ENCODE data around the gene HERC2. TPM values are rescaled to one million over a fixed set of nuclear protein-coding genes. Genes with fewer than 3 reads are reported as not detected.
A peak's percentile ranks its signal among the peaks of the same experiment; 100 is the strongest.

HERC2 gene
- total RNA-seq, 1 donor from 2014 or later: 111 TPM

- TF ChIP-seq, protein P1, sequence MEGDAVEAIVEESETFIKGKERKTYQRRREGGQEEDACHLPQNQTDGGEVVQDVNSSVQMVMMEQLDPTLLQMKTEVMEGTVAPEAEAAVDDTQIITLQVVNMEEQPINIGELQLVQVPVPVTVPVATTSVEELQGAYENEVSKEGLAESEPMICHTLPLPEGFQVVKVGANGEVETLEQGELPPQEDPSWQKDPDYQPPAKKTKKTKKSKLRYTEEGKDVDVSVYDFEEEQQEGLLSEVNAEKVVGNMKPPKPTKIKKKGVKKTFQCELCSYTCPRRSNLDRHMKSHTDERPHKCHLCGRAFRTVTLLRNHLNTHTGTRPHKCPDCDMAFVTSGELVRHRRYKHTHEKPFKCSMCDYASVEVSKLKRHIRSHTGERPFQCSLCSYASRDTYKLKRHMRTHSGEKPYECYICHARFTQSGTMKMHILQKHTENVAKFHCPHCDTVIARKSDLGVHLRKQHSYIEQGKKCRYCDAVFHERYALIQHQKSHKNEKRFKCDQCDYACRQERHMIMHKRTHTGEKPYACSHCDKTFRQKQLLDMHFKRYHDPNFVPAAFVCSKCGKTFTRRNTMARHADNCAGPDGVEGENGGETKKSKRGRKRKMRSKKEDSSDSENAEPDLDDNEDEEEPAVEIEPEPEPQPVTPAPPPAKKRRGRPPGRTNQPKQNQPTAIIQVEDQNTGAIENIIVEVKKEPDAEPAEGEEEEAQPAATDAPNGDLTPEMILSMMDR (IDR thresholded peaks at IDR 0.05; ENCODE audit: partially characterized antibody, unreplicated experiment): no peak
- Mint-ChIP-seq H3K27ac (ENCODE audit: unreplicated experiment) (no peak overlapping the region), H3K4me1 (ENCODE audit: low read depth, unreplicated experiment) (peaks cover 31% of the 10 kb centered on the region), H3K36me3 (ENCODE audit: unreplicated experiment) (no peaks in the 10 kb centered on the region), H3K9me3 (ENCODE audit: unreplicated experiment) (peaks cover 25% of the 10 kb centered on the region), H3K4me3 (ENCODE audit: unreplicated experiment) (peak overlapping the region; percentile 94), H3K27me3 (ENCODE audit: unreplicated experiment) (peaks cover 31% of the 10 kb centered on the region)
- DNase-seq: peak; percentile 36
Observed at GRCh38 chr15:28096670-28097431, 225.1 kb downstream of the HERC2 start.

DNA sequence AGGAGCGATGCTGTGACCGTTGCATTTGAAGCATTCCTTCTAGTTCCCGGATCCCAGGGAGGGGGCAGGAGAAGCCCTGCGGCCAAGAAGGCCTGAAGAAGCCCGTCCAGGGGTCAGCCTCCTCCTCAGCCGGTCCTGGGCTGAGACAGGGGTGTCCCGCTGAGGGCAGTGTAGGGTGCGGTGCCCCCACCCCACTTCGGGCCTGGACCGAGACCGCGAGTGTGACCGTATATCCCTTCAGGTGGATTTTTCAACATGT lies 225.6 kb downstream of the HERC2 start:
- peak overlapping the region; percentile 94 for H3K4me3 Mint-ChIP-seq (ENCODE audit: unreplicated experiment)
- no peak for DNase-seq
- peaks cover 29% of the 10 kb centered on the region for H3K4me1 Mint-ChIP-seq (ENCODE audit: low read depth, unreplicated experiment)
- H3K36me3 Mint-ChIP-seq (ENCODE audit: unreplicated experiment): no peaks in the 10 kb centered on the region
- H3K27ac Mint-ChIP-seq (ENCODE audit: unreplicated experiment): no peak overlapping the region
- H3K9me3 Mint-ChIP-seq (ENCODE audit: unreplicated experiment): peaks cover 24% of the 10 kb centered on the region
- TF ChIP-seq, protein P1 (IDR thresholded peaks at IDR 0.05; ENCODE audit: partially characterized antibody, unreplicated experiment): no peak
- peaks cover 30% of the 10 kb centered on the region for H3K27me3 Mint-ChIP-seq (ENCODE audit: unreplicated experiment)

- Mint-ChIP-seq H3K9me3 (ENCODE audit: unreplicated experiment) (peaks cover 18% of the 10 kb centered on the region), H3K36me3 (ENCODE audit: unreplicated experiment) (no peaks in the 10 kb centered on the region), H3K4me3 (ENCODE audit: unreplicated experiment) (peak overlapping the region; percentile 94), H3K27me3 (ENCODE audit: unreplicated experiment) (peaks cover 24% of the 10 kb centered on the region), H3K27ac (ENCODE audit: unreplicated experiment) (no peak overlapping the region), H3K4me1 (ENCODE audit: low read depth, unreplicated experiment) (peaks cover 20% of the 10 kb centered on the region)
- DNase-seq: peak; percentile 50
- TF ChIP-seq, protein P1 (IDR thresholded peaks at IDR 0.05; ENCODE audit: partially characterized antibody, unreplicated experiment): no peak
Observed at GRCh38 chr15:28094732-28095521, 227.1 kb downstream of the HERC2 start.

DNA sequence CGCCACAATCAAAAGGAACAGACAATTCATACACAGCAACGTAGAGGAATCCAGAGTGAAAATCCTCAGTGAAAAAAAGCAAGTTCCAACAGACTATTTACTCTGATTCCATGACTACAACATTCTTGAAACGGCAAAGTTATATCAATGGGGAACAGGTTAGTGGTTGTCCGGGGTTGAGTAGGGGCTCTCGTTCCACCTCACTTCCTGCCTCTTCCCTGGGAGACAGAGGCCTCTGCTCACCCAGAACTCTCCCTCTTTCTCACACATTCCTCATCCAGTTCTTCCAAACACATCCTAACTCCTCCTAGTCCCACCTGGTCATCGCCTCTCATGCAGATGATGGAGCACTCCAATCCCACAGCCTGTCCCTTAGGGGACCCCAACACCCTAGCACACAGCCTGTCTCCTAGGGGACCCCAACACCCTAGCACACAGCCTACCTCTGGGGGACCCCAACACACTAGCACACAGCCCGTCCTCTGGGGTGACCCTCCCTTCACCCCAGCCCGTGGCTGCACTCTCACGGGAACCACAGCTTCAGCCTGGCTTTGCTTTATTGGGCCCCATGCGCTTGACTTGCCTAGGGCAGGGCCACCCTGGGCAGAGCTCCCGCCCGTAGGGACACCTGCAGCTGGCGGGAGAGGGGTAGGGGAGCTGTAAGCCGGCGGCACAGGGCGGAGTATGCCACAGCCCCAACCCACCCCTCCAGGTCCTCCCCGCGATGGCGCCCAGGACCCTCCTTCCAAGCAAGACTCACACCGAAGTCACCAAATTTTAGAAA lies 228.0 kb downstream of the HERC2 start:
- Mint-ChIP-seq H3K36me3 (ENCODE audit: unreplicated experiment) (no peaks in the 10 kb centered on the region), H3K27me3 (ENCODE audit: unreplicated experiment) (peaks cover 21% of the 10 kb centered on the region), H3K4me3 (ENCODE audit: unreplicated experiment) (no peak overlapping the region), H3K9me3 (ENCODE audit: unreplicated experiment) (peaks cover 15% of the 10 kb centered on the region), H3K4me1 (ENCODE audit: low read depth, unreplicated experiment) (peaks cover 16% of the 10 kb centered on the region), H3K27ac (ENCODE audit: unreplicated experiment) (peak overlapping the region; percentile 15)
- TF ChIP-seq, protein P1 (IDR thresholded peaks at IDR 0.05; ENCODE audit: partially characterized antibody, unreplicated experiment): no peak
- no peak for DNase-seq
